DMS153 treated with DMSO at 0.1 percent for 48 hours (cell line): Measurements from ENCODE around the gene BACH2.
A peak's percentile ranks its signal among the peaks of the same experiment; 100 is the strongest.
"Not testable (repeated sequence)": the region's sequence is repeated elsewhere in the genome, so short reads cannot be mapped to it uniquely, and the experiment has no call there.

Source experiments
- DNase-seq: peaks from one replicate; lab custom pipeline; 2025; ENCODE audit not compliant: unreplicated experiment; lab: John Stamatoyannopoulos, UW

BACH2 gene

GRCh38 chr6:90162648-90163387 lies 133.8 kb downstream of the BACH2 start:
- no peak for DNase-seq

- DNase-seq = peak; percentile 53
Observed at GRCh38 chr6:90160013-90160412, 136.6 kb downstream of the BACH2 start.

- DNase-seq = no peak
Observed at GRCh38 chr6:90159452-90159851, 137.2 kb downstream of the BACH2 start.

GRCh38 chr6:90158936-90159335 lies 137.7 kb downstream of the BACH2 start:
- DNase-seq = no peak

GRCh38 chr6:90157441-90157840 lies 139.2 kb downstream of the BACH2 start:
- no peak for DNase-seq

GRCh38 chr6:90156861-90157260 lies 139.8 kb downstream of the BACH2 start:
- no peak for DNase-seq

- no peak for DNase-seq
Observed at GRCh38 chr6:90154755-90155470, 141.7 kb downstream of the BACH2 start.

GRCh38 chr6:90151576-90152422 lies 144.8 kb downstream of the BACH2 start:
- DNase-seq = no peak

GRCh38 chr6:90149280-90149679 lies 147.4 kb downstream of the BACH2 start:
- DNase-seq = no peak

- DNase-seq = no peak
Observed at GRCh38 chr6:90148867-90149266, 147.8 kb downstream of the BACH2 start.

- DNase-seq = no peak
Observed at GRCh38 chr6:90146921-90147649, 149.6 kb downstream of the BACH2 start.

- peak; percentile 23 for DNase-seq
Observed at GRCh38 chr6:90146024-90146423, 150.6 kb downstream of the BACH2 start.

GRCh38 chr6:90144928-90145555 lies 151.6 kb downstream of the BACH2 start:
- no peak for DNase-seq

GRCh38 chr6:90144396-90144795 lies 152.2 kb downstream of the BACH2 start:
- no peak for DNase-seq

GRCh38 chr6:90140683-90141082 lies 156.0 kb downstream of the BACH2 start:
- no peak for DNase-seq

GRCh38 chr6:90139272-90139817 lies 157.3 kb downstream of the BACH2 start:
- DNase-seq = peak; percentile 50

GRCh38 chr6:90136837-90137568 lies 159.6 kb downstream of the BACH2 start:
- no peak for DNase-seq

GRCh38 chr6:90136176-90136575 lies 160.5 kb downstream of the BACH2 start:
- no peak for DNase-seq

GRCh38 chr6:90135667-90136066 lies 161.0 kb downstream of the BACH2 start:
- no peak for DNase-seq

- DNase-seq = not testable (repeated sequence)
Observed at GRCh38 chr6:90133664-90134063, 163.0 kb downstream of the BACH2 start.
